Mesothelial cell of epicardium (in vitro differentiated cells): ENCODE data around the gene GORAB. TPM values are rescaled to one million over a fixed set of nuclear protein-coding genes. Genes with fewer than 3 reads are reported as not detected.

ENCODE experiments used
- DNase-seq, 2 experiments: peaks; one replicate each; pipeline ENCODE4 v3.0.0; 2021; ENCODE audit warnings: low spot score in 2 of 2; ENCODE audit not compliant: unreplicated experiment in 2 of 2
- H3K27ac Mint-ChIP-seq: 2 replicates; pipeline ENCODE4 v1.8.0; 2021; ENCODE audit warnings: mixed read lengths
- H3K27me3 Mint-ChIP-seq: 2 replicates; pipeline ENCODE4 v1.8.0; 2021; ENCODE audit warnings: low read depth, mixed read lengths
- H3K36me3 Mint-ChIP-seq: 2 replicates; pipeline ENCODE4 v1.8.0; 2021; ENCODE audit warnings: mixed read lengths
- H3K4me1 Mint-ChIP-seq: 2 replicates; pipeline ENCODE4 v1.8.0; 2021; ENCODE audit warnings: mixed read lengths
- H3K4me3 Mint-ChIP-seq: 2 replicates; pipeline ENCODE4 v1.8.0; 2021; ENCODE audit warnings: mild to moderate bottlenecking, moderate library complexity, mixed read lengths
- H3K9me3 Mint-ChIP-seq: 2 replicates; pipeline ENCODE4 v1.8.0; 2021; ENCODE audit warnings: mixed read lengths
- total RNA-seq: library from RNA; stranded (reverse); gene quantifications from 3 replicates; pipeline ENCODE4 v1.2.1, GENCODE V29; 2021
- TF ChIP-seq, protein P1 (sequence below): fragments of 200-600 bp; sonication (generic); IDR thresholded peaks from one replicate; pipeline ENCODE4 v1.5.0; 2021; ENCODE audit warnings: antibody characterized with exemption; ENCODE audit not compliant: unreplicated experiment

The GORAB gene
- total RNA-seq, 1 donor from 2014 or later = 15.7 TPM

DNA sequence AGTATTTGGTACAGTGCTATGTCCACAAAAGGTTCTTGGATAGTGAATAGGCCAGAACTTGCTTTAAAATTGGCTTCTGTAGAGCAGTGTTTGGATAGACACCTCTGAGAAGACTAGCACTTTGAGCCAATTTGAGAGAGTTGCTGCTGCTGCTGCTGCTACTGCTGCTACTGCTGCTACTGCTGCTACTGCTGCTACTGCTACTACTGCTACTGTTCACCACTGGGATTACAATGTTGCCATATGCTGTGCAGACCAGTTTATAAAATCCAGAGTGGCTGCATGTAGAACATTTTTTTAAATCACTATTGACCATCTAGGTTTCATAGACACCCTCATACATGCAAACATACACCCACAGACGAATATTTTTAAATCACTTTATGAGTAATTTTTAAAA lies 15.3 kb downstream of the GORAB start:
- Mint-ChIP-seq H3K27ac (no peak overlapping the region), H3K27me3 (no peaks in the 10 kb centered on the region), H3K36me3 (peaks cover 63% of the 10 kb centered on the region), H3K4me3 (no peak overlapping the region), H3K9me3 (peaks cover 5% of the 10 kb centered on the region), H3K4me1 (peaks cover 3% of the 10 kb centered on the region)
- TF ChIP-seq, protein P1, sequence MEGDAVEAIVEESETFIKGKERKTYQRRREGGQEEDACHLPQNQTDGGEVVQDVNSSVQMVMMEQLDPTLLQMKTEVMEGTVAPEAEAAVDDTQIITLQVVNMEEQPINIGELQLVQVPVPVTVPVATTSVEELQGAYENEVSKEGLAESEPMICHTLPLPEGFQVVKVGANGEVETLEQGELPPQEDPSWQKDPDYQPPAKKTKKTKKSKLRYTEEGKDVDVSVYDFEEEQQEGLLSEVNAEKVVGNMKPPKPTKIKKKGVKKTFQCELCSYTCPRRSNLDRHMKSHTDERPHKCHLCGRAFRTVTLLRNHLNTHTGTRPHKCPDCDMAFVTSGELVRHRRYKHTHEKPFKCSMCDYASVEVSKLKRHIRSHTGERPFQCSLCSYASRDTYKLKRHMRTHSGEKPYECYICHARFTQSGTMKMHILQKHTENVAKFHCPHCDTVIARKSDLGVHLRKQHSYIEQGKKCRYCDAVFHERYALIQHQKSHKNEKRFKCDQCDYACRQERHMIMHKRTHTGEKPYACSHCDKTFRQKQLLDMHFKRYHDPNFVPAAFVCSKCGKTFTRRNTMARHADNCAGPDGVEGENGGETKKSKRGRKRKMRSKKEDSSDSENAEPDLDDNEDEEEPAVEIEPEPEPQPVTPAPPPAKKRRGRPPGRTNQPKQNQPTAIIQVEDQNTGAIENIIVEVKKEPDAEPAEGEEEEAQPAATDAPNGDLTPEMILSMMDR = no peak
- DNase-seq = no peak

DNA sequence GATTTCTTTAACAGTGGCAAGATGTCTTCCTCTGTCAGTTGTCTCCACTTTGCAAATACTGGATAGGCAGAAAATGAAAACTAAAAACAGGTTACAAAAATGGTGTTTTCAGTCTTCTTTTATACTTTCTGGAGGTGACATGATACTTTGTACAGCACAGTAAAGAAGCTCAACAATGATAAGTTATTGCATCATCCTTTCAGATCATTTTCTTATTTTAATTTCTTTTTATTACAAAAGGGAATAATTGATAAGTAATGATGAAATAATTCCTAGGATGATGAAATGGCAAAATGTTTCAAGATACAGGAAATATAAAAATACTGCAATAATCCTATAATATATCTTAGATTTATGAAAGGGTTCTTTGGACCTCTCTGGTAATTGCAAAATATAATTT lies 16.5 kb downstream of the GORAB start:
- H3K4me1 Mint-ChIP-seq = peaks cover 3% of the 10 kb centered on the region
- peaks cover 62% of the 10 kb centered on the region for H3K36me3 Mint-ChIP-seq
- H3K27me3 Mint-ChIP-seq = no peaks in the 10 kb centered on the region
- H3K27ac Mint-ChIP-seq = no peak overlapping the region
- DNase-seq = no peak
- no peak overlapping the region for H3K4me3 Mint-ChIP-seq
- TF ChIP-seq, protein P1 = no peak
- H3K9me3 Mint-ChIP-seq = peaks cover 5% of the 10 kb centered on the region

DNA sequence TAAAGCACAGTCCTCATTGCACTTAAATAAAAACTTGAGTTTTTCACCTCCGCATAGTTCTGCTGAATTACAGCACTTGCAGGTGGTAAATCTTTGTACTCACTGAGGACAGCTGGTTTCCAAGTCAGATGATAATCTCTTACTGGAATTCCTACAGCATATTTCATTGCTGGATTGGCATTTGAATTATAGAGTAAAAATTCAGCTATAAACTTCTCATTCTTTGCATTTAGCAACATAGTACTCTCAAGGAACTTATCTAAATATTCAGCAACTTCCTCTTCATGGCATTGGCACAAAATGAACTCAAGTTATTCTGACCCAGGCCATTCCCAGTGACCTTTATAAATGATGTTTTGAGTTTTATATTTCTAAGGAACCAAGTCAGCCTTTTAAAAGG lies 23.4 kb downstream of the GORAB start:
- TF ChIP-seq, protein P1 = no peak
- Mint-ChIP-seq H3K36me3 (peaks cover 24% of the 10 kb centered on the region), H3K27me3 (no peaks in the 10 kb centered on the region), H3K4me1 (peaks cover 10% of the 10 kb centered on the region), H3K4me3 (no peak overlapping the region), H3K27ac (peak overlapping the region; percentile 31), H3K9me3 (peaks cover 16% of the 10 kb centered on the region)
- DNase-seq = no peak

- Mint-ChIP-seq H3K27ac (no peak overlapping the region), H3K4me1 (peaks cover 10% of the 10 kb centered on the region), H3K4me3 (no peak overlapping the region), H3K36me3 (peaks cover 18% of the 10 kb centered on the region), H3K27me3 (no peaks in the 10 kb centered on the region), H3K9me3 (peaks cover 16% of the 10 kb centered on the region)
- DNase-seq = no peak
- TF ChIP-seq, protein P1 = no peak
These were observed 25.0 kb downstream of the GORAB start for GRCh38 chr1:170556917-170557316.

- no peaks in the 10 kb centered on the region for H3K27me3 Mint-ChIP-seq
- H3K4me1 Mint-ChIP-seq = peaks cover 27% of the 10 kb centered on the region
- peaks cover 10% of the 10 kb centered on the region for H3K36me3 Mint-ChIP-seq
- peaks cover 16% of the 10 kb centered on the region for H3K9me3 Mint-ChIP-seq
- no peak for DNase-seq
- H3K4me3 Mint-ChIP-seq = no peak overlapping the region
- TF ChIP-seq, protein P1 = no peak
- no peak overlapping the region for H3K27ac Mint-ChIP-seq
These were observed 26.8 kb downstream of the GORAB start for GRCh38 chr1:170558731-170559130.

DNA sequence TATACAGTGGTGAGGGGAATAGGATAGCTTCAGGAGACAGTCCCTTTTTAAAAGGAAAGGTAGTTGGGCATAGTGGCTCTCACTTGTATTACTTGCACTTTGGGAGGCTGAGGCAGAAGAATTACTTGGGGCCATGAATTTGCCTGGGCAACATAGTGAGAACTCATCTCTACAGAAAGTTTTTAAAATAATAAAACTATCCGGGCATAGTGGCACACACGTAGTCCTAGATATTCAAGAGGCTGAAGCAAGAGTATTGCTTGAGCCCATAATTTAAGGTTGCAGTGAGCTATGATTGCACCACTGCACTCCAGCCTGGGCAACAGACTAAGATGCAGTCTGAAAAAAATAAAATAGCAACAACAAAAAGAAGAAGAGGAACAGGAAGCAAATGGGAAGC lies 27.2 kb downstream of the GORAB start:
- Mint-ChIP-seq H3K27me3 (no peaks in the 10 kb centered on the region), H3K4me1 (peaks cover 30% of the 10 kb centered on the region), H3K9me3 (peaks cover 16% of the 10 kb centered on the region), H3K36me3 (peaks cover 8% of the 10 kb centered on the region), H3K27ac (no peak overlapping the region), H3K4me3 (no peak overlapping the region)
- TF ChIP-seq, protein P1 = no peak
- DNase-seq = no peak
